GM20000 (cell line): ENCODE measurements around the gene OR51B4.
"Not testable (repeated sequence)": the region's sequence is repeated elsewhere in the genome, so short reads cannot be mapped to it uniquely, and the experiment has no call there.

Experiments
- DNase-seq: peaks from one replicate; pipeline ENCODE4 v3.0.0; 2012; ENCODE audit warnings: low spot score
- CTCF ChIP-seq: IDR thresholded peaks from 2 replicates; pipeline ENCODE4 v1.5.1; 2012; ENCODE audit warnings: mild to moderate bottlenecking, control low read depth; ENCODE audit errors: extremely low read depth, missing control alignments

Gene OR51B4

GRCh38 chr11:5272395-5273017 lies 29.2 kb downstream of the OR51B4 start:
- no peak for DNase-seq
- no peak for TF ChIP-seq CTCF

GRCh38 chr11:5269715-5270147 lies 32.0 kb downstream of the OR51B4 start, which contains the start of gene HBE1:
HBE1 (minus strand) TSS chr11:5269945; CDS start chr11:5269890, 55 bp downstream.
- no peak for TF ChIP-seq CTCF
- DNase-seq: no peak

- no peak for DNase-seq
- TF ChIP-seq CTCF: no peak
These were observed 34.6 kb downstream of the OR51B4 start for GRCh38 chr11:5267033-5267563.

GRCh38 chr11:5266609-5267008 lies 35.1 kb downstream of the OR51B4 start:
- no peak for TF ChIP-seq CTCF
- DNase-seq: no peak

- no peak for DNase-seq
- TF ChIP-seq CTCF: no peak
These were observed 35.9 kb downstream of the OR51B4 start for GRCh38 chr11:5265832-5266231.

GRCh38 chr11:5258543-5259262 lies 43.0 kb downstream of the OR51B4 start:
- no peak for TF ChIP-seq CTCF
- DNase-seq: no peak

GRCh38 chr11:5257296-5257695 lies 44.5 kb downstream of the OR51B4 start:
- no peak for TF ChIP-seq CTCF
- no peak for DNase-seq

- DNase-seq: not testable (repeated sequence)
These were observed 46.9 kb downstream of the OR51B4 start, which contains the start of gene HBG2 for GRCh38 chr11:5254646-5255413. HBG2 (minus strand) TSS chr11:5254781; CDS start chr11:5254728, 53 bp downstream.

GRCh38 chr11:5254023-5254422 lies 47.7 kb downstream of the OR51B4 start:
- not testable (repeated sequence) for DNase-seq

GRCh38 chr11:5253440-5253839 lies 48.3 kb downstream of the OR51B4 start:
- not testable (repeated sequence) for DNase-seq
